Liver (tissue), 3 donors: ENCODE results near the gene DZIP1L.

Experiments used
- SP1 ChIP-seq: IDR thresholded peaks from 2 replicates; pipeline ENCODE4 v1.6.1; 2018; ENCODE audit warnings: antibody characterized with exemption, mild to moderate bottlenecking
- TAF1 ChIP-seq: conservative IDR thresholded peaks from 2 replicates; pipeline ENCODE4 v1.6.1; 2016; ENCODE audit warnings: antibody characterized with exemption, mild to moderate bottlenecking
- YY1 ChIP-seq: IDR thresholded peaks from 2 replicates; pipeline ENCODE4 v1.6.1; 2016; ENCODE audit warnings: antibody characterized with exemption, mild to moderate bottlenecking
- TF ChIP-seq, protein P1 (sequence below): IDR thresholded peaks from 2 replicates; pipeline ENCODE4 v1.6.1; 2016; ENCODE audit warnings: antibody characterized with exemption, mild to moderate bottlenecking
- TF ChIP-seq, protein P2 (sequence below): fragments of 150-350 bp; IDR thresholded peaks from 2 replicates; pipeline ENCODE4 v1.5.1; 2017; ENCODE audit warnings: improper control_type of control experiment, low read depth, low read length; ENCODE audit not compliant: missing input control
- TF ChIP-seq, protein P3 (sequence below): IDR thresholded peaks from 2 replicates; pipeline ENCODE4 v1.6.1; 2016; ENCODE audit warnings: antibody characterized with exemption
- TF ChIP-seq, protein P4 (sequence below): IDR thresholded peaks from 2 replicates; pipeline ENCODE4 v1.6.1; 2016; ENCODE audit warnings: antibody characterized with exemption
- donor health status: healthy.
- donor health status: healthy.

DNA sequence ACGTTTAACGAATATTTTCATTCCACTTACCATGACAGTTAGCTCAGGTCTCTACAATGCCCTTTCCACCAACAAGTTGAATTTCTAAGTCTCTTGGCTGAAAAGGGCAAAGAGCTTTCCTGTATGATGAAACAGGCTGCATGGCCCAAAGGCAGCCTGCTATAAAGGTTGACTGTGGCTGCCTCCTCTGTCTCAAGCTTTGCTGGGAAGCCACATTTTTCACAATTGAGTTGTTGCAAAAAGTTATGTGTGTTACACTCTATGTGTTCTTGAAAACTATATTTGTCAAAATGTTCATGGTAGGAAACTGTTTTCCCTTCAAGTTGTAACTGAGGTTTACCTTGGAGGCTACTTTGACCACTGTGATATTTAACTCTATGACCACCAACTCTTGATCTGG lies 49.5 kb downstream of the DZIP1L start:
- TF ChIP-seq, protein P1, sequence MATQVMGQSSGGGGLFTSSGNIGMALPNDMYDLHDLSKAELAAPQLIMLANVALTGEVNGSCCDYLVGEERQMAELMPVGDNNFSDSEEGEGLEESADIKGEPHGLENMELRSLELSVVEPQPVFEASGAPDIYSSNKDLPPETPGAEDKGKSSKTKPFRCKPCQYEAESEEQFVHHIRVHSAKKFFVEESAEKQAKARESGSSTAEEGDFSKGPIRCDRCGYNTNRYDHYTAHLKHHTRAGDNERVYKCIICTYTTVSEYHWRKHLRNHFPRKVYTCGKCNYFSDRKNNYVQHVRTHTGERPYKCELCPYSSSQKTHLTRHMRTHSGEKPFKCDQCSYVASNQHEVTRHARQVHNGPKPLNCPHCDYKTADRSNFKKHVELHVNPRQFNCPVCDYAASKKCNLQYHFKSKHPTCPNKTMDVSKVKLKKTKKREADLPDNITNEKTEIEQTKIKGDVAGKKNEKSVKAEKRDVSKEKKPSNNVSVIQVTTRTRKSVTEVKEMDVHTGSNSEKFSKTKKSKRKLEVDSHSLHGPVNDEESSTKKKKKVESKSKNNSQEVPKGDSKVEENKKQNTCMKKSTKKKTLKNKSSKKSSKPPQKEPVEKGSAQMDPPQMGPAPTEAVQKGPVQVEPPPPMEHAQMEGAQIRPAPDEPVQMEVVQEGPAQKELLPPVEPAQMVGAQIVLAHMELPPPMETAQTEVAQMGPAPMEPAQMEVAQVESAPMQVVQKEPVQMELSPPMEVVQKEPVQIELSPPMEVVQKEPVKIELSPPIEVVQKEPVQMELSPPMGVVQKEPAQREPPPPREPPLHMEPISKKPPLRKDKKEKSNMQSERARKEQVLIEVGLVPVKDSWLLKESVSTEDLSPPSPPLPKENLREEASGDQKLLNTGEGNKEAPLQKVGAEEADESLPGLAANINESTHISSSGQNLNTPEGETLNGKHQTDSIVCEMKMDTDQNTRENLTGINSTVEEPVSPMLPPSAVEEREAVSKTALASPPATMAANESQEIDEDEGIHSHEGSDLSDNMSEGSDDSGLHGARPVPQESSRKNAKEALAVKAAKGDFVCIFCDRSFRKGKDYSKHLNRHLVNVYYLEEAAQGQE = no peak
- TF ChIP-seq, protein P2, sequence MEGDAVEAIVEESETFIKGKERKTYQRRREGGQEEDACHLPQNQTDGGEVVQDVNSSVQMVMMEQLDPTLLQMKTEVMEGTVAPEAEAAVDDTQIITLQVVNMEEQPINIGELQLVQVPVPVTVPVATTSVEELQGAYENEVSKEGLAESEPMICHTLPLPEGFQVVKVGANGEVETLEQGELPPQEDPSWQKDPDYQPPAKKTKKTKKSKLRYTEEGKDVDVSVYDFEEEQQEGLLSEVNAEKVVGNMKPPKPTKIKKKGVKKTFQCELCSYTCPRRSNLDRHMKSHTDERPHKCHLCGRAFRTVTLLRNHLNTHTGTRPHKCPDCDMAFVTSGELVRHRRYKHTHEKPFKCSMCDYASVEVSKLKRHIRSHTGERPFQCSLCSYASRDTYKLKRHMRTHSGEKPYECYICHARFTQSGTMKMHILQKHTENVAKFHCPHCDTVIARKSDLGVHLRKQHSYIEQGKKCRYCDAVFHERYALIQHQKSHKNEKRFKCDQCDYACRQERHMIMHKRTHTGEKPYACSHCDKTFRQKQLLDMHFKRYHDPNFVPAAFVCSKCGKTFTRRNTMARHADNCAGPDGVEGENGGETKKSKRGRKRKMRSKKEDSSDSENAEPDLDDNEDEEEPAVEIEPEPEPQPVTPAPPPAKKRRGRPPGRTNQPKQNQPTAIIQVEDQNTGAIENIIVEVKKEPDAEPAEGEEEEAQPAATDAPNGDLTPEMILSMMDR = no peak
- no peak for TF ChIP-seq TAF1
- TF ChIP-seq YY1 = no peak
- no peak for TF ChIP-seq SP1
- TF ChIP-seq, protein P3, sequence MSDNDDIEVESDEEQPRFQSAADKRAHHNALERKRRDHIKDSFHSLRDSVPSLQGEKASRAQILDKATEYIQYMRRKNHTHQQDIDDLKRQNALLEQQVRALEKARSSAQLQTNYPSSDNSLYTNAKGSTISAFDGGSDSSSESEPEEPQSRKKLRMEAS = no peak
- TF ChIP-seq, protein P4, sequence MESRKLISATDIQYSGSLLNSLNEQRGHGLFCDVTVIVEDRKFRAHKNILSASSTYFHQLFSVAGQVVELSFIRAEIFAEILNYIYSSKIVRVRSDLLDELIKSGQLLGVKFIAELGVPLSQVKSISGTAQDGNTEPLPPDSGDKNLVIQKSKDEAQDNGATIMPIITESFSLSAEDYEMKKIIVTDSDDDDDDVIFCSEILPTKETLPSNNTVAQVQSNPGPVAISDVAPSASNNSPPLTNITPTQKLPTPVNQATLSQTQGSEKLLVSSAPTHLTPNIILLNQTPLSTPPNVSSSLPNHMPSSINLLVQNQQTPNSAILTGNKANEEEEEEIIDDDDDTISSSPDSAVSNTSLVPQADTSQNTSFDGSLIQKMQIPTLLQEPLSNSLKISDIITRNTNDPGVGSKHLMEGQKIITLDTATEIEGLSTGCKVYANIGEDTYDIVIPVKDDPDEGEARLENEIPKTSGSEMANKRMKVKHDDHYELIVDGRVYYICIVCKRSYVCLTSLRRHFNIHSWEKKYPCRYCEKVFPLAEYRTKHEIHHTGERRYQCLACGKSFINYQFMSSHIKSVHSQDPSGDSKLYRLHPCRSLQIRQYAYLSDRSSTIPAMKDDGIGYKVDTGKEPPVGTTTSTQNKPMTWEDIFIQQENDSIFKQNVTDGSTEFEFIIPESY = no peak
